NT2/D1 (cell line): ENCODE measurements around the gene CCDC154.
"Not testable (repeated sequence)": the region's sequence is repeated elsewhere in the genome, so short reads cannot be mapped to it uniquely, and the experiment has no call there.

Source experiments
- DNase-seq: peaks from one replicate; pipeline ENCODE4 v3.0.0-alpha.2; 2011; ENCODE audit warnings: low read depth, low spot score
- H3K27me3 ChIP-seq: 2 replicates; pipeline ENCODE4 v1.6.0; 2011; ENCODE audit warnings: mild to moderate bottlenecking; ENCODE audit not compliant: insufficient read length, insufficient read depth
- H3K36me3 ChIP-seq: 2 replicates; pipeline ENCODE4 v1.6.1; 2011; ENCODE audit warnings: mild to moderate bottlenecking, low read length, mixed read lengths; ENCODE audit not compliant: insufficient read depth, insufficient read length
- H3K4me1 ChIP-seq: 2 replicates; pipeline ENCODE4 v1.5.1; 2011; ENCODE audit not compliant: insufficient read depth, insufficient read length
- H3K4me3 ChIP-seq: 2 replicates; pipeline ENCODE4 v1.5.1; 2011; ENCODE audit warnings: low read depth; ENCODE audit not compliant: insufficient read length
- H3K9ac ChIP-seq: 2 replicates; pipeline ENCODE4 v1.6.0; 2011; ENCODE audit warnings: low read depth; ENCODE audit not compliant: insufficient read length
- H3K9me3 ChIP-seq: 2 replicates; pipeline ENCODE4 v1.5.1; 2011; ENCODE audit warnings: mild to moderate bottlenecking, low read length; ENCODE audit not compliant: insufficient read depth
- SUZ12 ChIP-seq: IDR thresholded peaks from 2 replicates; pipeline ENCODE4 v1.6.1; 2011; ENCODE audit not compliant: insufficient read length, insufficient read depth; ENCODE audit errors: extremely low read depth
- YY1 ChIP-seq: IDR thresholded peaks from 2 replicates; pipeline ENCODE4 v1.6.1; 2011; ENCODE audit not compliant: insufficient read length, insufficient read depth
- ZNF274 ChIP-seq: IDR thresholded peaks from 2 replicates; pipeline ENCODE4 v1.6.1; 2011; ENCODE audit warnings: mild to moderate bottlenecking, low read depth, low read length

Gene CCDC154

DNA sequence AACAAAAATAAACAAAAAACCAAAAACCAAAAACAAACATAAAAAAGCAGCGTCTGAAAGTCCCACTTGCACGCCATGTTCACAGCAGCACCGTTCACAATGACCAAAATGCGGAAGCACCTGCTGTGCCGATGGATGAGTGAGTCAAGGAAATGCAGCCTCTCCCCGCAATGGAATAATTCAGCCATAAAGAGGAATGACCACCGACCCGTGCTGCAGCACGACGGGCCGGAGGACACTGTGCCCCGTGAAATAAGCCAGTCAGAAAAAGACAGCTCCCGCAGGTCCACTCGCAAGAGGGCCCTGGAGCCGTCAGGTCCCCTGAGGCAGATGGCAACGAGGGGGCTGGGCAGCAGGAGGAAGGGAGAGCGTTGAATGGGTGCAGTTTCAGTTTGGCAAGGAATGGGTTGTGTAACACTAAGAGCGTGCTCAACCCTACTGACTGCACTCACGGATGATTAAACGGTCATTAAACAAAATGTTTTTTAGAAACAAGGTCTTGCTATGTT is 25.4 kb upstream of the CCDC154 start:
- no peaks in the 10 kb centered on the region for H3K27me3 ChIP-seq
- H3K4me1 ChIP-seq, result peaks cover 6% of the 10 kb centered on the region
- no peak for DNase-seq
- no peak for TF ChIP-seq YY1
- no peak for TF ChIP-seq ZNF274
- no peak for TF ChIP-seq SUZ12
- H3K36me3 ChIP-seq, result peaks cover 6% of the 10 kb centered on the region
- no peaks in the 10 kb centered on the region for H3K9me3 ChIP-seq
- no peak overlapping the region for H3K4me3 ChIP-seq
- no peak overlapping the region for H3K9ac ChIP-seq

DNA sequence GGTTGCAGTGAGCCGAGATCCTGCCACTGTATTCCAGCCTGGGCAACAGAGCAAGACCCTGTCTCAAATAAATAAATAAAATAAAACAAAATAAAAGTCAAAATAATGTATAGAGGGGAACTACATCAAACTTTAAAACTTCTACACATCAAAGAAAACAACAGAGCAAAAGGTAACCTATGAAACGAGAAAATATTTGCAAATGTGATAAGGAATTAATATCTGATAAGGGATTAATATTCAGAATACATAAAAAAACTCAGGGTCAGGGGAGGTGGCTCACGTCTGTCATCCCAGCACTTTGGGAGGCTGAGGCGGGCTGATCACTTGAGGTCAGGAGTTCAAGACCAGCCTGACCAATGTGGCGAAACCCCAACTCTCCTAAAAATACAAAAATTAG is 24.8 kb upstream of the CCDC154 start:
- H3K4me1 ChIP-seq, result not testable (repeated sequence)

DNA sequence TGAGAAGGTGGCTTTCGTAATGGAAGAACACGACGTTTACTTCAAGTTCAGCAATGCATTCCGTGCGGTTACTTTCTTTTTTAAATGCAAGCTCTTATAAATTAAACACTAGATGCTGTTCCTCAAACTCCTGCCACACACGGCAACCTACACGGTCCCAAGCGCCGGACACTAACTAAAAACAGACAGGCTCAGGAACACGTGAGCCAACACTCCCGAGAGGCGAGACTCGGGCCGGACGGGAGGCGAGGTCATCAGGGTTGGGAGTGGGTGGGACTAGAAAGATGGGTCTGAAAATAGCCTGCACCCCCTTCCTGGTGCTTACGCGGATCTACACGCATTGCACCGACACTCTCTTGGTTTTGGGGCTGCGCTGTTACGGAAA is 24.1 kb upstream of the CCDC154 start:
- Histone ChIP-seq H3K36me3 (peaks cover 12% of the 10 kb centered on the region), H3K9ac (no peak overlapping the region), H3K9me3 (no peaks in the 10 kb centered on the region), H3K4me3 (no peak overlapping the region), H3K4me1 (peaks cover 6% of the 10 kb centered on the region), H3K27me3 (no peaks in the 10 kb centered on the region)
- no peak for DNase-seq
- TF ChIP-seq YY1 (no peak), ZNF274 (no peak), SUZ12 (no peak)

More for the DNA sequence above, 24.8 kb upstream of the CCDC154 start:
- H3K36me3 ChIP-seq, result peaks cover 10% of the 10 kb centered on the region
- not testable (repeated sequence) for H3K27me3 ChIP-seq, H3K9ac ChIP-seq, H3K9me3 ChIP-seq, H3K4me3 ChIP-seq, DNase-seq

DNA sequence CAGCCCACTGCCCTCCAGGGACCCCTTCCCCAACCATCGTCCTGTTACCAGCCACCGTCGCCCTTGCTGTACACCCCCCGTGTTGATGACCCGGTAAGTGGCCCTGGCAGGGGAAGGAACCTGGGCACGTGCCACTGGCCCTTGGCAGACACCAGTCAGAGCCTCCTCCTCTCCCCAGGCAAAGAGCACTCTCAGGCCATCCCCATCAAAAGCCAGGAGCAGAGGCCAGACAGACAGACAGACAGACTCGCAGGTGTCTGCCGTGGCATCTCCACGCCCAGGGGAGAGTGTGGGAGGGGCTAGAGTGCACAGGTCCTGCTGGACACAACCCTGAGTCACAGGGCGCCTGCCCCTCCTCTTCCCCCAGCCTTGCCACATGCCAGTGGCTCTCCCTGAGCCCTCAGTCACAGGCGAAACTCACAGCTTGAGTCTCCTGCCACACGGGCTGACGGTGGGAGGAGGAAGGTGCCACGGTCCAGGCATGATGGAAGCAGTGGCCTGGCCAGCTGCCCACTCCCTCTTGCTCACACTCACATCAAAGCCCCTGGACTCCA is 22.7 kb upstream of the CCDC154 start:
- H3K4me3 ChIP-seq, result no peak overlapping the region
- DNase-seq, result no peak
- H3K9me3 ChIP-seq, result no peaks in the 10 kb centered on the region
- peaks cover 6% of the 10 kb centered on the region for H3K4me1 ChIP-seq
- peak overlapping the region; percentile 21 for H3K9ac ChIP-seq
- H3K27me3 ChIP-seq, result no peaks in the 10 kb centered on the region
- TF ChIP-seq ZNF274 (no peak), SUZ12 (no peak), YY1 (no peak)
- peaks cover 15% of the 10 kb centered on the region for H3K36me3 ChIP-seq

DNA sequence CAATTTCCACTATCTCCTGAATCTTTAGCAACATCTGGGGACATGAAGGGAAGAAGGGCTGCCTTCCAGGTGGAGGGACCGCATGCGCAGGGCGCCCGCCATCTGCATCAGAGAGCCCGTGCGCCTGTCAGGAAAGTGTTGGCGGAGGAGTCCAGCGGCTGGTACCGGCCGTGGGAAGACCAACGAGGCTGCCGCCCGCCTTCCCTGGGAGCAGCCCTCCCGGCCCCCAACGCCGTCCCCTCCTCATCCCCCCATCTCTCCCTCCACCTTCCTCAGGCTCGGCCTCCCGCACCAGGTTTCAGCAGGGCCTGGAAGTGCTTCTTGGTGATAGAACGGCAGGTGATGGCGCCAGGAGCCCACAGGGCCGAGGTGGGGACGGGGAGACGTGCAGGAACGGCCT is 21.7 kb upstream of the CCDC154 start:
- no peak for DNase-seq
- TF ChIP-seq SUZ12 (no peak), YY1 (no peak), ZNF274 (no peak)
- Histone ChIP-seq H3K9me3 (no peaks in the 10 kb centered on the region), H3K4me1 (no peaks in the 10 kb centered on the region), H3K27me3 (no peaks in the 10 kb centered on the region), H3K9ac (no peak overlapping the region), H3K36me3 (peaks cover 17% of the 10 kb centered on the region), H3K4me3 (no peak overlapping the region)

DNA sequence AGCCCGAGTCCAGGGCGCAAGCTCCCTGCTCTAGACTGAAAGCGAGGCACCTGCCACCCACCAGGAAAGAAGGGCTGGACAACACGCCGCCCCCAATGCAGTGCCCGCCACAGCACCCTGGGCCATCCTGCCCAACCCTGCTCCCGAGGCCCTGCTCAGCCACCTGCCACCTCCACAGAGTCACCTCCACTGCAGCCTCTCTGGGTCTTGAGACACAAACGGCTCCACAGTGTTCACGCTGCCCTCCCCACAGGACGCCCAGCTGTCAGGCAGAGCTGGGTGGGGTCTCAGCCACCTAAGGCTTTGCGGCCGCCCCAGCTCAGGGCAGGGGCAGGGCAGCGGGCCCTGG is 21.2 kb upstream of the CCDC154 start:
- Histone ChIP-seq H3K27me3 (no peaks in the 10 kb centered on the region), H3K4me3 (no peak overlapping the region), H3K36me3 (peaks cover 23% of the 10 kb centered on the region), H3K4me1 (no peaks in the 10 kb centered on the region), H3K9ac (no peak overlapping the region), H3K9me3 (no peaks in the 10 kb centered on the region)
- TF ChIP-seq YY1 (no peak), ZNF274 (no peak), SUZ12 (no peak)
- DNase-seq, result no peak

DNA sequence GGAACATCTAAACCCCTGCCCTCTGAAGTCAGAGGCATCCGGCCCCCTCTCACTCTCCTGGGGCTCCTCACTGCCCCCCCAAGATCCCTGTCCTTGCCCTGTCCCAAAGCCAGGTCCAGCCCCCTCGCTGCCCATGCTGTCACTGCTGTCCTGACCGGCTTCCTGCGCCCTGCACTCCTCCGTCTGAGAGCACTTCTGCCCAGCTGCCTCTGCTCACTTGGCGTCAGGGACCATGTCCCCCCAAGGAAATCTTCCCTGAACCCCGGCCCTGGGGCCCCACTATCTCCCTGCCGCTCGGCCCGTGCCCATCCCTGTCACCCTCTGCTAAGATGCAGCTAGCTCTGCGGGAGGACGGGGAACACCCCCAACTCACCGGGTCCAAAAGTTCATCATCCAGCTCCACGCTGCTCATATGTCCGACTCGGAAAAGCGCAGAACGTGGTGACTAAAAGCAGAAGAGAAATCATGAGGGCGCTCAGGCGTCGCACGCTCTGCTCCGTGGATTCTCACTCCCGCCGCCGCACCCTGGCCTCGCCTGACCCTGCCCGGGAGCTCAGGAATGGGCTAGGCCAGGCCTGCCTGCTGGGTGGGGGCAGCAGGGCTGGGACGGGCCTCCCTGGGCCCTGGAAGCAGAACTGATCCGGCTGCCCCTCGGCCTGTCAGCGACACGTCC is 20.7 kb upstream of the CCDC154 start:
- no peaks in the 10 kb centered on the region for H3K27me3 ChIP-seq
- no peaks in the 10 kb centered on the region for H3K9me3 ChIP-seq
- H3K36me3 ChIP-seq, result peaks cover 28% of the 10 kb centered on the region
- H3K4me3 ChIP-seq, result no peak overlapping the region
- no peaks in the 10 kb centered on the region for H3K4me1 ChIP-seq
- H3K9ac ChIP-seq, result no peak overlapping the region
- TF ChIP-seq ZNF274 (no peak), YY1 (no peak), SUZ12 (no peak)
- no peak for DNase-seq
